Lung (tissue), 12 donors: ENCODE results near the gene COLEC11. TPM values are rescaled to one million over a fixed set of nuclear protein-coding genes. Genes with fewer than 3 reads are reported as not detected.

ENCODE experiments used
- ATAC-seq: fragments of 200-7000 bp; cut with Tn5 transposase; one replicate; pipeline ENCODE4 v1.9.1; 2020; ENCODE audit warnings: moderate number of reproducible peaks; ENCODE audit not compliant: insufficient read depth, low FRiP score
- DNase-seq, 3 donors: peaks; one replicate each; pipeline ENCODE4 v3.0.0-alpha.2; 2013 to 2017
- H3K27ac ChIP-seq, 2 donors: one replicate each; pipeline ENCODE4 v1.5.1; 2013; ENCODE audit warnings: mild to moderate bottlenecking in 2 of 2, moderate library complexity in 2 of 2, control low read depth in 1 of 2, inconsistent platforms in 1 of 2, low read depth in 1 of 2, low read length in 1 of 2
- H3K27me3 ChIP-seq, 3 donors: one replicate each; pipeline ENCODE4 v1.5.1; 2013; ENCODE audit warnings: low read length in 2 of 3; ENCODE audit not compliant: control insufficient read depth in 3 of 3, insufficient read depth in 3 of 3
- H3K36me3 ChIP-seq, 4 donors: one replicate each; pipeline ENCODE4 v1.5.1; 2013; ENCODE audit warnings: low read length in 4 of 4, mild to moderate bottlenecking in 1 of 4, moderate library complexity in 1 of 4; ENCODE audit not compliant: control insufficient read depth in 4 of 4, insufficient read depth in 4 of 4
- H3K4me1 ChIP-seq, 5 donors: one replicate each; pipeline ENCODE4 v1.5.1; 2013; ENCODE audit warnings: low read length in 5 of 5, mild to moderate bottlenecking in 2 of 5, moderate library complexity in 1 of 5; ENCODE audit not compliant: control insufficient read depth in 5 of 5, insufficient read depth in 5 of 5
- H3K4me3 ChIP-seq: one replicate; pipeline ENCODE4 v1.5.1; 2013; ENCODE audit warnings: mild to moderate bottlenecking, control low read depth, moderate library complexity
- H3K9ac ChIP-seq, 2 donors: one replicate each; pipeline ENCODE4 v1.5.1; 2013; ENCODE audit warnings: low read length in 2 of 2, control low read depth in 1 of 2; ENCODE audit not compliant: insufficient read depth in 1 of 2
- H3K9me3 ChIP-seq, 4 donors: one replicate each; pipeline ENCODE4 v1.5.1; 2013; ENCODE audit warnings: low read length in 3 of 4, mild to moderate bottlenecking in 1 of 4, moderate library complexity in 1 of 4; ENCODE audit not compliant: control insufficient read depth in 4 of 4, insufficient read depth in 3 of 4
- WGBS, 2 donors: extraction: QIAGEN DNeasy Blood & Tissue Kit; methylation state at CpG; one replicate each; pipeline ENCODE4 v1.1.7; 2013; 5-methylcytosine and 5-hydroxymethylcytosine counted together
- polyA plus RNA-seq, 2 donors: library from polyadenylated mRNA; stranded (reverse); fragments of 200-250 nt; gene quantifications; one replicate each; pipeline ENCODE4 v1.2.1, GENCODE V29; 2013
- total RNA-seq, 2 donors: library from RNA; depleted of rRNA in 1 of 2; stranded (reverse); fragments of >200 nt in 1 of 2; gene quantifications; one replicate each; pipeline ENCODE4 v1.2.1, GENCODE V29; 2014 to 2021
- TF ChIP-seq, protein P1 (sequence below): IDR thresholded peaks from 2 replicates; pipeline ENCODE4 v1.5.1; 2012; ENCODE audit warnings: mild to moderate bottlenecking; ENCODE audit errors: control extremely low read depth, extremely low read depth
- donor health status: control.
- donor health status: control.
- donor health status: Bipolar disorder and iron deficiency.
- donor health status: healthy.
- donor health status: DM: yes; HTN: yes; CAD: no.

Gene COLEC11
- total and polyA plus RNA-seq, 4 donors: 0.71 to 3.7 (median 1.9) TPM

DNA sequence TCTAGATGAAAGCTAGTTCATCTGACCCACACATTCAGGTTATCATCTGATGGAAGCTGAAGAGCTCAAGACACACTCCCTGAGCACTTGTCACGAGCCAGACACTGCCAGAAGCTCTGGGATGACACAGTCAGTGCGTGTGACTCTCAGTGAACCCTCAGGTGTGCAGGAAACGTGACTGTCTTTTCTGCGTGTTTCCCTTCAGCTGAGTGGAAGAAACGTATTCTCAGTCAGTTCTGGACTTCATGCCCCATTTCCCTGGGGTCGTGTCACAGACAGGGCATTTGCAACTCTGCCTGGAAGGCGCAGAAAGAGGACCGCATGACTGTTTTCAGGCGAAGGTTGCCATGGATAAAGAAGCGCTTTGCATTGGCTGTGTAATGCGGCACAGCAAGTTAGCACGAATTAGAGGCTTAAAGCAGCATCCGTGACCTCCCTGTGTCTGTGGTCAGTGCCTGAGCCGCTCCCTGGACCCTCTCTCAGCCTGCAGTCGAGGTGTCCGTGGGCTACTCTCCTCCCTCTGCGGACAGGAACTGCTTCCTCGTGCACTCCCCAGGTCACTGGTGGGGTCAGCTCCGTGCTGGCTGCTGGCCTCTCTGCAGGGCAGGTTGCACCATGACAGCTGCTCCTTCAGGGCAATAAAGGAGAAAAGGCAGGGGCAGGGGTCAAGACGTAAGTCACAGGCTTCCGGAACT, 59.8 kb downstream of the COLEC11 start:
- ATAC-seq: no peak
- Histone ChIP-seq H3K27me3 (no peaks in the 10 kb centered on the region), H3K4me3 (no peak overlapping the region), H3K9me3 (no peaks in the 10 kb centered on the region), H3K27ac (no peak overlapping the region), H3K36me3 (no peaks in the 10 kb centered on the region), H3K4me1 (peaks cover 0 to 49% (median 4%) of the 10 kb centered on the region in 5 donors), H3K9ac (no peak overlapping the region)
- TF ChIP-seq, protein P1, sequence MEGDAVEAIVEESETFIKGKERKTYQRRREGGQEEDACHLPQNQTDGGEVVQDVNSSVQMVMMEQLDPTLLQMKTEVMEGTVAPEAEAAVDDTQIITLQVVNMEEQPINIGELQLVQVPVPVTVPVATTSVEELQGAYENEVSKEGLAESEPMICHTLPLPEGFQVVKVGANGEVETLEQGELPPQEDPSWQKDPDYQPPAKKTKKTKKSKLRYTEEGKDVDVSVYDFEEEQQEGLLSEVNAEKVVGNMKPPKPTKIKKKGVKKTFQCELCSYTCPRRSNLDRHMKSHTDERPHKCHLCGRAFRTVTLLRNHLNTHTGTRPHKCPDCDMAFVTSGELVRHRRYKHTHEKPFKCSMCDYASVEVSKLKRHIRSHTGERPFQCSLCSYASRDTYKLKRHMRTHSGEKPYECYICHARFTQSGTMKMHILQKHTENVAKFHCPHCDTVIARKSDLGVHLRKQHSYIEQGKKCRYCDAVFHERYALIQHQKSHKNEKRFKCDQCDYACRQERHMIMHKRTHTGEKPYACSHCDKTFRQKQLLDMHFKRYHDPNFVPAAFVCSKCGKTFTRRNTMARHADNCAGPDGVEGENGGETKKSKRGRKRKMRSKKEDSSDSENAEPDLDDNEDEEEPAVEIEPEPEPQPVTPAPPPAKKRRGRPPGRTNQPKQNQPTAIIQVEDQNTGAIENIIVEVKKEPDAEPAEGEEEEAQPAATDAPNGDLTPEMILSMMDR: no peak
- 83 to 84% methylated on average over 21 of the region's 21 CpGs for WGBS, 2 donors
- no peak for DNase-seq

DNA sequence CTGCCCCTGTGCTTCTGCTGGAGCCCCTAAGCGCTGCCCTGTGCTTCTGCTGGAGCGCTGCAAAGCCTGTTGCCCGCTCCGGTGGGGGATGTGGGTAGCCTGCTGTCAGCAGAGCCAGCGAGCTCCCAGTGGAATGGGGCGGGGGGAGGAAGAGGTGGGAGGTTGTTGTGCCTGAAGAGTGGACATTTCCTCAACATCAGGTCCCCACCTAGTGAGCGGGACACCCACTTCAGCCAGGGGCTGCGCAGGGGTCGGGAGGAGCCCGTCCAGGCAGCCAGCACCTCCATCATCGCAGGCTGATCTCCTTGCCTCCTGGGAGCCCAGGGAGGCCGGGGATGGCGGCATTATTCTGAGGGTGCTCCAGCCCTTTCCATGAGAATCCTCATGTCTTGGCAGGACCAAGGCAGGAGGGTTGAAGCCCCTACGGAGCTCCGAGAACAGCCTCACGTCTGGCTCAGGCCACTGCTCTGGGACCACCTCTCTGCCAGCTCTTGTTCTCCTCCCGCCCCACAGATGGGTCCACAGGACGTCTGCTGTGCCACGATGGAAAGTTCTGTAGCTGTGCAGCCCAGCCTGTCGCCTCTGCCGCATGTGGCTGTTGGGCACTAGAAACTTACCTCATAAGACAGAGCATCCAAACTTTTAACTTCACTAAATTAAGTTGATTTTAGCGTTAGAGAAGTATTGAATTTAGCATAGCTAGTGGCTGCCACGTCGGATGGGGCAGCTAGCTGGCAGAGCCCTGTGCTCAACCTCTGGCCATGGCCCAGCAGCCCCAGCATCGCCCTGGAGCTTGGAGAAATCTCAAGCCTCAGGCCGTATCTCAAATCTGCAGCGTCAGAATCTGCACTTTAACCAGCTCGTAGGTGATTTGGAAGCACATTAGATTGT, 61.2 kb downstream of the COLEC11 start:
- no peak for ATAC-seq
- Histone ChIP-seq H3K4me3 (no peak overlapping the region), H3K36me3 (no peaks in the 10 kb centered on the region), H3K27ac (no peak overlapping the region), H3K9ac (no peak overlapping the region), H3K4me1 (peaks cover 0 to 39% (median 6%) of the 10 kb centered on the region in 5 donors), H3K9me3 (no peaks in the 10 kb centered on the region), H3K27me3 (no peaks in the 10 kb centered on the region)
- WGBS, 2 donors: 88 to 91% methylated on average over 28 of the region's 28 CpGs
- TF ChIP-seq, protein P1: no peak
- no peak for DNase-seq

- no peak overlapping the region for H3K4me3 ChIP-seq
- no peaks in the 10 kb centered on the region for H3K36me3 ChIP-seq
- no peaks in the 10 kb centered on the region for H3K27me3 ChIP-seq
- 75 to 82% methylated on average over 36 of the region's 36 CpGs for WGBS, 2 donors
- DNase-seq (peak; percentile 52 to 66 (median 62)), ATAC-seq (no peak)
- H3K4me1 ChIP-seq: peaks cover 0 to 32% (median 6%) of the 10 kb centered on the region in 5 donors
- TF ChIP-seq, protein P1: no peak
- H3K9me3 ChIP-seq: no peaks in the 10 kb centered on the region
- no peak overlapping the region for H3K27ac ChIP-seq
- H3K9ac ChIP-seq: no peak overlapping the region
These were observed 62.1 kb downstream of the COLEC11 start for GRCh38 chr2:3656762-3657721.
